ENCODE data around the gene NECTIN2.
"Not testable (repeated sequence)": the region's sequence is repeated elsewhere in the genome, so short reads cannot be mapped to it uniquely, and the experiment has no call there.

NECTIN2 gene

GRCh38 chr19:44878120-44878865 lies 32.2 kb downstream of the NECTIN2 start:
- H3K4me3 ChIP-seq (ENCODE audit: low read length), result no peak overlapping the region
- TF ChIP-seq CTCF (IDR thresholded peaks at IDR 0.05; ENCODE audit: insufficient read depth, low read depth, low read length, missing control alignments), result no peak
- no peak for DNase-seq (ENCODE audit: low read depth)

GRCh38 chr19:44879309-44880065 lies 33.4 kb downstream of the NECTIN2 start:
- no peak for DNase-seq (ENCODE audit: low read depth)
- no peak for TF ChIP-seq CTCF (IDR thresholded peaks at IDR 0.05; ENCODE audit: insufficient read depth, low read depth, low read length, missing control alignments)
- H3K4me3 ChIP-seq (ENCODE audit: low read length), result no peak overlapping the region

- DNase-seq (ENCODE audit: low read depth), result no peak
These were observed 36.0 kb downstream of the NECTIN2 start for GRCh38 chr19:44882063-44882462.

GRCh38 chr19:44882619-44883397 lies 36.7 kb downstream of the NECTIN2 start:
- not testable (repeated sequence) for H3K4me3 ChIP-seq (ENCODE audit: low read length); DNase-seq (ENCODE audit: low read depth)

More at GRCh38 chr19:44882063-44882462, 36.0 kb downstream of the NECTIN2 start:
- TF ChIP-seq CTCF (IDR thresholded peaks at IDR 0.05; ENCODE audit: insufficient read depth, low read depth, low read length, missing control alignments), result no peak
- H3K4me3 ChIP-seq (ENCODE audit: low read length), result no peak overlapping the region

GRCh38 chr19:44883922-44884321 lies 37.8 kb downstream of the NECTIN2 start:
- no peak overlapping the region for H3K4me3 ChIP-seq (ENCODE audit: low read length)
- TF ChIP-seq CTCF (IDR thresholded peaks at IDR 0.05; ENCODE audit: insufficient read depth, low read depth, low read length, missing control alignments), result no peak
- no peak for DNase-seq (ENCODE audit: low read depth)

GRCh38 chr19:44884566-44884965 lies 38.5 kb downstream of the NECTIN2 start:
- no peak for DNase-seq (ENCODE audit: low read depth)
- no peak overlapping the region for H3K4me3 ChIP-seq (ENCODE audit: low read length)
- TF ChIP-seq CTCF (IDR thresholded peaks at IDR 0.05; ENCODE audit: insufficient read depth, low read depth, low read length, missing control alignments), result no peak

- no peak overlapping the region for H3K4me3 ChIP-seq (ENCODE audit: low read length)
- no peak for TF ChIP-seq CTCF (IDR thresholded peaks at IDR 0.05; ENCODE audit: insufficient read depth, low read depth, low read length, missing control alignments)
- DNase-seq (ENCODE audit: low read depth), result no peak
These were observed 40.0 kb downstream of the NECTIN2 start for GRCh38 chr19:44886141-44886540.
